Body of pancreas (tissue), 4 donors: ENCODE data around the gene FADS6. TPM values are rescaled to one million over a fixed set of nuclear protein-coding genes. Genes with fewer than 3 reads are reported as not detected.

Experiments
- ATAC-seq: fragments of 150-250 bp; one replicate; pipeline ENCODE4 v1.9.1; 2016
- DNase-seq, 4 donors: peaks; one replicate each; pipeline ENCODE4 v3.0.0-alpha.2; 2019
- H3K27ac ChIP-seq, 4 donors: fragments of 200-600 bp; sonication (generic); 1 replicate in 3 of 4; 2 replicates in 1 of 4; pipeline versions ENCODE4 v1.5.1 to v1.6.1; 2016 to 2019; ENCODE audit warnings: mild to moderate bottlenecking in 1 of 4, mixed read lengths in 1 of 4, moderate library complexity in 1 of 4
- H3K27me3 ChIP-seq, 2 donors: fragments of 200-600 bp; sonication (generic); one replicate each; pipeline ENCODE4 v1.6.0; 2016; ENCODE audit warnings: mild to moderate bottlenecking in 1 of 2
- H3K36me3 ChIP-seq, 2 donors: fragments of 200-600 bp; sonication (generic); replicated peaks in 1 of 2; 2 replicates each; pipeline ENCODE4 v1.5.1; 2016; ENCODE audit warnings: low read depth in 2 of 2; ENCODE audit not compliant: insufficient read depth in 1 of 2
- H3K4me1 ChIP-seq: fragments of 200-600 bp; sonication (generic); one replicate; pipeline ENCODE4 v1.6.0; 2016
- H3K4me3 ChIP-seq, 2 donors: fragments of 200-600 bp; sonication (generic); 1 replicate in 1 of 2; 2 replicates in 1 of 2; pipeline ENCODE4 v1.5.1; 2016 to 2019
- H3K9me3 ChIP-seq, 3 donors: fragments of 200-600 bp; sonication (generic); 1 replicate in 2 of 3; 2 replicates in 1 of 3; pipeline ENCODE4 v1.5.1; 2016
- POLR2A ChIP-seq, 3 donors: fragments of 450-650 bp; IDR thresholded peaks; one replicate each; pipeline ENCODE4 v1.6.1; 2016; ENCODE audit warnings: antibody characterized with exemption in 3 of 3, mild to moderate bottlenecking in 2 of 3
- WGBS, 2 donors: methylation state at CpG; one replicate each; pipeline ENCODE4 v1.1.5; 2017; 5-methylcytosine and 5-hydroxymethylcytosine counted together
- intact Hi-C: fragments of 100-400 bp; cut with DNase I; formaldehyde crosslinking; loops from one replicate; pipeline ENCODE4 v1.15.1; 2023
- total RNA-seq, 2 donors: library from RNA; depleted of rRNA; stranded (reverse); fragments of >200 nt; gene quantifications; one replicate each; pipeline ENCODE4 v1.1.0, GENCODE V29; 2016
- TF ChIP-seq, protein P1 (sequence below), 7 experiments: fragments of 450-650 bp in 4 of 7; fragments of 200-600 bp in 3 of 7; sonication (generic) in 3 of 7; IDR thresholded peaks; one replicate each; pipeline ENCODE4 v1.5.1; 2016 to 2019; ENCODE audit warnings: antibody characterized with exemption in 7 of 7

The FADS6 gene
- total RNA-seq, 2 donors from 2014 or later = not detected

DNA sequence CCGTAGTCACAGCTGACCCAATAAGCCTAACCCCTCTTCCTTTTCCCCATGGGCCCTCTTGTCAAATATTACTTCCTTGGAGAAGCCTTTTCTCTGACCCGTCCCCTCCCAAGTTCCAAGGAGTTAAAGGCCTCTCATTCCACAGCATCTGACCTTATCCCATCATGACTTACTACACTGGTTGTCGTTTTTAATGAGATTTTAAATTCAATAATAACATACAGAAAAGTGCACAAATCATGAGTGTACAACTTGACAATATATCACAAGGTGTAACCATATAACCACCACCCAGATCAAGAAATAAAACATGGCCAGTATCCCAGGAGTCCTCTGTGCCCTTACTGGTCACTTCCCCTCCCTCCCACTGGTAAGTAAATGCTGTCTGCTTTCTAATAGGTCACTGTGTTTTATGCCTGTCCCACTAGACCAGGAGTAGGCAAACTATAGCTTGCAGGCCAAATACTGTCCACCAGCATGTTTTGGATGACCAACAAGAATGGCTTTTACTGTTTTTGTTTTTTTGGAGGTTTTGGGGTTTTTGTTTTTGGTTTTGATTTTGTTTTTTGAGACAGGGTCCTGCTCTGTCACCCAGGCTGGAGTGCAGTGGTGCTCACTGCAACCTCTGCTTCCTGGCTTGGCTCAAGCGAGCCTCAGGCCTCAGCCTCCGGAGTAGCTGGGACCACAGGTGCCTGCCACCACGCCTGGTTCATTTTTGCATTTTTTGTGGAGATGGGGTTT lies 19.4 kb downstream of the FADS6 start:
- H3K9me3 ChIP-seq = no peaks in the 10 kb centered on the region
- H3K36me3 ChIP-seq = no peaks in the 10 kb centered on the region
- TF ChIP-seq, protein P1, sequence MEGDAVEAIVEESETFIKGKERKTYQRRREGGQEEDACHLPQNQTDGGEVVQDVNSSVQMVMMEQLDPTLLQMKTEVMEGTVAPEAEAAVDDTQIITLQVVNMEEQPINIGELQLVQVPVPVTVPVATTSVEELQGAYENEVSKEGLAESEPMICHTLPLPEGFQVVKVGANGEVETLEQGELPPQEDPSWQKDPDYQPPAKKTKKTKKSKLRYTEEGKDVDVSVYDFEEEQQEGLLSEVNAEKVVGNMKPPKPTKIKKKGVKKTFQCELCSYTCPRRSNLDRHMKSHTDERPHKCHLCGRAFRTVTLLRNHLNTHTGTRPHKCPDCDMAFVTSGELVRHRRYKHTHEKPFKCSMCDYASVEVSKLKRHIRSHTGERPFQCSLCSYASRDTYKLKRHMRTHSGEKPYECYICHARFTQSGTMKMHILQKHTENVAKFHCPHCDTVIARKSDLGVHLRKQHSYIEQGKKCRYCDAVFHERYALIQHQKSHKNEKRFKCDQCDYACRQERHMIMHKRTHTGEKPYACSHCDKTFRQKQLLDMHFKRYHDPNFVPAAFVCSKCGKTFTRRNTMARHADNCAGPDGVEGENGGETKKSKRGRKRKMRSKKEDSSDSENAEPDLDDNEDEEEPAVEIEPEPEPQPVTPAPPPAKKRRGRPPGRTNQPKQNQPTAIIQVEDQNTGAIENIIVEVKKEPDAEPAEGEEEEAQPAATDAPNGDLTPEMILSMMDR (IDR thresholded peaks at IDR 0.05) = no peak
- no peak for TF ChIP-seq POLR2A (IDR thresholded peaks at IDR 0.05)
- DNase-seq (no peak), ATAC-seq (no peak)
- H3K4me3 ChIP-seq = no peak overlapping the region
- WGBS, 2 donors = 56 to 59% methylated on average over 6 of the region's 6 CpGs
- H3K27me3 ChIP-seq = no peaks in the 10 kb centered on the region
- H3K27ac ChIP-seq = peak overlapping the region; percentile 76 to 94 (median 92)
- intact Hi-C loops = no loop called here
- H3K4me1 ChIP-seq = peaks cover 69% of the 10 kb centered on the region

DNA sequence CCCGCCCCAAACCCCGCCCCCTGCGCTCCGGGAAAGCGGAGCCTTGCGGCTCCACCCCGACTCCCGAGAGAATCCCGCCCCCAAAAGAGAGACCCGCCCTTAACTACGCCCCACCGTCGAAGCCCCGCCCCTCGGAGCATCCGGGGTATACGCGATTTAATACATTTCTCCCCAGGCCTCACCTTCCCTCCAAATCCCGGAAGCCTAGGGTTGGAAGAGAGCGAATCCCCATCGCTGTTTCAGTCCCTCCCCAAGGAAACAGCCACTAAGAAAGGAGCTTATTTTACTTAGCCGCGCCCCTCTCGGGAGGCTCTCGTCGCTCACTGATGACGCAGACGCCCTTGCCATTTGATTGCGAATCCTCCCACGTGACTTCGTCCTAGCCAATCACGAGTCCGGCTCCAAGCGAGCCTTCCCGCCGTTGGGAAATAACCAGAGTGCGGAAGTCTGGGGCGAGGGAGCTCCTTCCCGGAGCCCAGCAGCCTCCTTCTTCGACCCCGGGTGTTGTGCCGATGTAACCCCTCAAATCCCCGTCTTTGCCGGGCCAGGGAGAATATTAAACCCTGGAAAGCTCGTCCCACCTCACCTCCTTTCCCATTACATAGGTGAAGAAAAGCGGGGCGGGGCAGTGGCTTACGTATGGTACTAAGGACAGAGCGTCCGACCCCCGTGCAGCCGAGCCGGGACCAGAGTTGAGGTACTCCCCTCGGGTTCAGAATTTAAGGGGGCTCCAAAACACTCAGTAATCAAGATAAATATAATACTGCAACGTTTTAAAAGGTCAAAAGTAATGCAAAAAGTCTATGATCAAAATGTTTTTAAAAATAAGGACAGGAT lies 20.2 kb downstream of the FADS6 start:
- no peaks in the 10 kb centered on the region for H3K9me3 ChIP-seq
- H3K36me3 ChIP-seq = no peaks in the 10 kb centered on the region
- intact Hi-C loops = no loop called here
- ATAC-seq (peak; percentile 93), DNase-seq (peak; percentile 100)
- H3K27me3 ChIP-seq = no peaks in the 10 kb centered on the region
- peaks cover 64% of the 10 kb centered on the region for H3K4me1 ChIP-seq
- 0% methylated on average over 34 to 54 of the region's 55 CpGs for WGBS, 2 donors
- peak overlapping the region; percentile 76 to 94 (median 92) for H3K27ac ChIP-seq
- TF ChIP-seq, protein P1 (IDR thresholded peaks at IDR 0.05) = no peak
- peak; percentile 94 to 99 (median 98) for TF ChIP-seq POLR2A (IDR thresholded peaks at IDR 0.05)
- peak overlapping the region in 1 of 2 donors; percentile 58 for H3K4me3 ChIP-seq

DNA sequence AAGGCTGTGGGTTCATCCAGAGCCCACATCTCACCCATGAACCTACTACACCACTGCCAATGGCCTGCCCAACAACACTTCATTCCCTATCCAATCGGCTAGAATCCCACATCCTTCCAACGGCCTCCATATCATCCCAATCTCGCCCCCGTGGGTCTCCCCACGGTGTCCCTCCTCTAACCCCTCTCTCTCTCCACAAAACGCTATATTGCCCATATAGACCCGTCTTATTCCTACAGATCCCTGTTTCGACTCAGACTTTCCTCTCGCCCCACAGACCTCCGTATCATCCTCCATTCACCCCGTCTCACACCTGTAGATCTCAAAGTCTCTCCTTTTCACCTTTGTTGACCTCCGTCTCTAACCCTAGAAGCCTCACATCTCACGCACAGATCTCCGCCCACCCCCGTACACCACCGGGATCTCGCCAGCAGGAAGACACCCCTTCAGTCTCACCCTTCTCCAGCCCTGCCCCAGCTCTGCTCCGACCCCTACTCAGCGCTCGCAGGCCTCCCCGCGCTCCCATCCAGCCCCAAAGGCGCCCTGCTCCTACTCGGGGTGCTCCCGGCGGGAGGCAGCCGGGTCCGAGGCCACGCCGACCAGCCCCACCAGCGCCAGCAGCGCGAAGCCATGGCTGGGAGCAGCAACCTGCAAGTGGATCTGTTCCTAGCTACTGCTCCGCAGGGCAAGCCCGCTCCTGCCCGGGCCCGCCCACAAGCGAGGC lies 21.0 kb downstream of the FADS6 start, which contains the start of gene FDXR:
FDXR (minus strand) TSS at position 682 of the 724 bp plus-strand sequence; CDS start at position 632, 50 bp downstream.
- peak; percentile 1 for ATAC-seq

GRCh38 chr17:74871356-74872076 lies 21.9 kb downstream of the FADS6 start:
- Histone ChIP-seq H3K27me3 (no peaks in the 10 kb centered on the region), H3K4me3 (no peak overlapping the region), H3K9me3 (no peaks in the 10 kb centered on the region), H3K4me1 (peaks cover 46% of the 10 kb centered on the region), H3K27ac (no peak overlapping the region), H3K36me3 (no peaks in the 10 kb centered on the region)
- intact Hi-C loops = no loop called here
- 78 to 79% methylated on average over 11 of the region's 11 CpGs for WGBS, 2 donors
- no peak for ATAC-seq
- DNase-seq = peak in 1 of 4 donors; percentile 14
- TF ChIP-seq, protein P1 (IDR thresholded peaks at IDR 0.05) = no peak
- TF ChIP-seq POLR2A (IDR thresholded peaks at IDR 0.05) = no peak

More for the DNA sequence above, 21.0 kb downstream of the FADS6 start, which contains the start of gene FDXR:
- H3K4me3 ChIP-seq = peak within 1 kb of the TSS; percentile 58 to 81
- H3K9me3 ChIP-seq = no peaks in the 10 kb centered on the region
- H3K4me1 ChIP-seq = peaks cover 56% of the 10 kb centered on the region
- no peaks in the 10 kb centered on the region for H3K27me3 ChIP-seq
- TF ChIP-seq POLR2A (IDR thresholded peaks at IDR 0.05) = peak in 1 of 3 donors; percentile 90
- TF ChIP-seq, protein P1 (IDR thresholded peaks at IDR 0.05) = peak in 3 of 7 experiments; percentile 7 to 14 (median 7)
- peak within 1 kb of the TSS; percentile 76 to 94 (median 92) for H3K27ac ChIP-seq
- 7 to 11% methylated on average over 31 to 38 of the region's 38 CpGs for WGBS, 2 donors
- no peaks in the 10 kb centered on the region for H3K36me3 ChIP-seq
- no peak for DNase-seq
- intact Hi-C loops = no loop called here
